ENCODE measurements around the gene CXCL14. TPM values are rescaled to one million over a fixed set of nuclear protein-coding genes. Genes with fewer than 3 reads are reported as not detected.

CXCL14 gene, protein sequence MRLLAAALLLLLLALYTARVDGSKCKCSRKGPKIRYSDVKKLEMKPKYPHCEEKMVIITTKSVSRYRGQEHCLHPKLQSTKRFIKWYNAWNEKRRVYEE
- not detected in 2 replicates for total RNA-seq

DNA sequence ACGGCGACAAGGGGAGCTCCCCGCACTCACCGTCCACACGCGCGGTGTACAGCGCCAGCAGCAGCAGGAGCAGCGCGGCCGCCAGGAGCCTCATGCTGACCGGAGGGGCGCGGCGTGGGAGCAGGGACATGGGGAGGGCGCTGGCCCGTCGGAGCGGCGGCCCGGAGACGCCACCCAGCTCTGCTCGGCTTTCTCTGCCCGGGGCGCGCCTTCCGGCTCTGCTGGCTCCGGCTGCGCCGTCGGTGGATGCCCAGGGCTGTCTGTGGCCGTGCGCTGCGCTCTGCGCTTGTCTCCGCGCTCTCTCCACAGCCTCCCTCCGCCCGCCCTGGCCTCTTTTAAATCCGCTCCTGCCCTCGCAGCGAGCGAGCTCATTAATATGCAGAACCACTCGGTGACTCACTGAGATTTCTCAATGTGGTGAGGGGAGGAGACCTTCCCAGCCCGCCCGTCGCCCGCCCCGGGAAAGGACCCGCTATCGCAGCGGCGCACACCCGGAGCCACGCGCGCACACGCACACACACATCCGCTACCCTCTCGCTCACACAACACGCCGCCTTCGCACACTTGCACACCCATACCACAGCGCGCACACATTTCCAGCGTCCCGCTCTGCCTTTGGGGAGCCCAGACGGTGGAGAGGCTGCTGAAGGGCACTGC is at the start of gene CXCL14:
Gene CXCL14 (minus strand): TSS at position 307 of the 657 bp plus-strand sequence. CDS start 213 bp downstream, at position 94.
- no peak for DNase-seq (ENCODE audit: low read depth in 2 of 2)

DNA sequence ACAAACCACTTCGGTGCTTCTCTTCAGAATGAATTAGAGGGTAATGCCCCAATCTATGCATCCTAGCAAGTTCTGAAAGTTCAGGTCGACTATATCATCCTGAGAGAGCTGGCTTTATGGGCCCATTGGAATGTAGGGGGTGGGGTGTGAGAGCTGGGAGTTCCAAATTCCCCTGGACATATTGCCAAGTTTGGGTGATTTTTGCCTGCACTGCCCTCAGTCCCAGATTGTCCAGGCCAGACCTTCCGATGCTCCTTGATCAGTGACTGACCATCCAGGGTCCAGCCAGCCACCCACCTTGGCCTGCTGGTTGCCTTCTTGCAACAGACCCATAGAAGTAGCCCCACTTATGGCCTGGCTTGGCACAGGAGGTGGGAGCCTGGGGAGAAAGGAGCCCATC is 47.8 kb upstream of the CXCL14 start:
- DNase-seq (ENCODE audit: low read depth in 2 of 2) = no peak

DNA sequence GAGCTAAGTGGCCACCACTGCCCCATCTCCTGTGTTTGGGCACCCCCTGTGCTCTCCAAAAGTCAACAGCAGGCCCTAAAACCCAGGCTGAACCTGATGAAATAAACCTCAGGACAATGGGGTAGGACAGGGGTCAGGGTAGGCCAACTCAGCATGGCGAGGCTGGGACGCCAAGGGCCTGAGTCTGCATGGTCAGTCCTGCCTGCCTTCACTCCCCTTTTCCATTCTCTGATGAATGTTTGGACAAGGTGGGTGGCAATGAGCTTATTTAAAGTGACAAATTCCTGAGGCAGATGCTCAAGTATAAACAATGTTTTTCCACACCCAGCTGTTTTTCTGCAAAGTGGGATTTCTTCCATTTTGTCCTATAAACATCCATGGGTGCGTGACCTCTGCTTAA is 47.2 kb upstream of the CXCL14 start:
- no peak for DNase-seq (ENCODE audit: low read depth in 2 of 2)

DNA sequence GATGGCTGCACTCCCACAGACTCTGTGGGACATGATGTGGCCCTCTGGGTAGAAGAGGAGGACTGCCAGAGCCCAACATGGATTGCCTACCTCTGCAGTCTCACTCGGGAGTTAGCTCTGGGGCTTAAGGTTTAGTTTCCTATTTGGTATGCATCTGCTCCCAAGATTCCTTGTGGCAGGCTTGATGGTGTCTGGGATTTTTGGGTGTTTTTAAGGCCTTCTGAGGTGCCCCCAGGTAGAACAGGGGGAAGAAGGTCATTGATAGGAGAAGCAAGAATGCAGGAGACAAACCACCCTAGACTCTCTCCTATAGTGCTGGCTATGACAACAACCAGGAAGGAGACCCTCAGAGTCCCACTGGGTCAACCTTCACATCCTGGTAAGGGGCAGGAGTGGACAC is 46.7 kb upstream of the CXCL14 start:
- no peak for DNase-seq (ENCODE audit: low read depth in 2 of 2)

DNA sequence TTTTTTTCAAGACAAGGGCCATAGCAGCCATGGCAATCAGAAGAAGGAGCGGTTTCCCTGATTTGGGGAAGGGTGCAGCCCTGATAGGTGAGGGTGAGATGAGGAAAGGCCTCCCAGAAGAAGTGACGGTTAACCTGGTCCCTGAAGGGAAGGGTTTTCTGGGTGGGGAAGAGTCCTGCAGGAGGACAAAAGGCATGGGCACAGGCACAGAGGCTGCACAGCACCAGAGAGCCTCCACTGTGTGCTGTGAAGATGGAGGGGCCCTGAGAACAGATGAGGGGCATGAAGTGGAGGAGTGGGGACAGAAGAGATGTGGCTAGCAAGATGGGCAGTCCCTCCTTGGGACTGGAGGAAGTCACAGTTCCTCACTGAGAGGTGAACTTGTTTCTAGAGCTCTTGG is 46.3 kb upstream of the CXCL14 start:
- no peak for DNase-seq (ENCODE audit: low read depth in 2 of 2)

DNA sequence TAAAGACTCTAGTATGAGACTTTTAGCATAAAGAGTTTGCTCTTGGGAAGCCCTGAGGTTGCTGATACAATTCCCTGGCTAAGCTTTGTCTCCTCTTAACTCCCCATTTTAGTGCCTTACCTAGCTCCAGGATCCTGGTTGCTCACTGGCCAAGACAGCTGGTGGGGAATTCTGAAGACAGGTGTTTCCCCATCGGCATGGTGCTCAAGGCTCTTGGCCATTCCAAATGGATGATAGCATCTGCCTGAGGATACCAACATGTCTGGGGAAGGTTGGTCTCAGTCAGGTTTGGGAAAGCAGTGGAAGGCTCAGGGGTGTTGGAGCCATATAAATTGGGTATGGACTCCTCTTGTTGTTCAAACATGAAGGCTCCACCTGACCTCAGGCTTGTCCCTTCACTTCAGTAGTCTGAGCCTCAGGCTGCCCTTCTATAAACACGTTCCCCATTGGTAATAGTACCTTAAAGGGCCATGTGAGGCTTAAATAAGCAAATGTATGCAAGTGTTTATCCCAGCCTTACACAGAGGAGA is 44.5 kb upstream of the CXCL14 start:
- DNase-seq (ENCODE audit: low read depth in 2 of 2) = no peak

DNA sequence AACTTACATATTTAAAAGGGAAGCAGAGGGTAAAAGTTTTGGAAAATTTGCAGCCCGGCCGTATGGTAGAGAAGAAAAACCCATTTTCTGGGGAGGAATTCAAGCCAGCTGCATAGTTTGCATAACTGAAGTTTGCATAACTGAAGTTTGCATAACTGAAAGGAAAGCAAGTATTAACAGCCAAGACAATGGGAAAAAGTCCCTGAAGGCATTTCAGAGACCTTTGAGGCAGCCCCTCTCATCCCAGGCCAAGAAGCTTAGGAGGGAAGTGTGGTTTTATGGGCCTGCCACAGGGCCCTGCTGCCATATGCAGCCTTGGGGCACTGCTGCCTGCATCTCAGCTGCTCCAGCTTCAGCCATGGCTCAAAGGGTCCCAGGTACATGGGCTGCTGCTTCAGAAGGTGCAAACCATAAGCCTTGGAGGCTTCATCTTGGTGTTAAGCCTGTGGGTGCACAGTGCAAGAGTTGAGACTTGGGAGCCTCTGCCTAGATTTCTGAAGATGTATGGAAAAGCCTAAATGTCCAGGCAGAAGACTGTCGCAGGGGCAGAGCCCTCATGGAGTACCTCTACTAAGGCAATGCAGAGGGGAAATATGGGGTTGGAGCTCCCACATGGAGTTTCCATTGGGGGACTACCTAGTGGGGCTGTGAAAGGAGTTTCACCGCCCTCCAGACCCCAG is 36.9 kb upstream of the CXCL14 start:
- DNase-seq (ENCODE audit: low read depth in 2 of 2) = no peak

DNA sequence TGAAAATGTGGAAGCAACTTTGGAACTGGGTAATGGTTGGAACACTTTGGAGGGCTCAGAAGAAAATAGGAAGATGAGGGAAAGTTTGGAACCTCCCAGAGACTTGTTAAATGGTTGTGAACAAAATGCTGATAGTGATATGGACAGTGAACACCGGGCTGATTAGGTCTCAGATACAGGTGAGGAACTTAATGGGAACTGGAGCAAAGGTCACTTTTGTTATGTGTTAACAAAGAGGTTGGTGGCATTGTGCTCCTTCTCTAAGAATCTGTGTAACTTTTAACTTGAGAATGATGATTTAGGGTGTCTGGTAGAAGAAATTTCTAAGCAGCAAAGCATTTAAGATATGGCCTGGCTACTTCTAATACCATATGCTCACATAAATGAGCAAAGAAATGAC is 36.4 kb upstream of the CXCL14 start:
- no peak for DNase-seq (ENCODE audit: low read depth in 2 of 2)

DNA sequence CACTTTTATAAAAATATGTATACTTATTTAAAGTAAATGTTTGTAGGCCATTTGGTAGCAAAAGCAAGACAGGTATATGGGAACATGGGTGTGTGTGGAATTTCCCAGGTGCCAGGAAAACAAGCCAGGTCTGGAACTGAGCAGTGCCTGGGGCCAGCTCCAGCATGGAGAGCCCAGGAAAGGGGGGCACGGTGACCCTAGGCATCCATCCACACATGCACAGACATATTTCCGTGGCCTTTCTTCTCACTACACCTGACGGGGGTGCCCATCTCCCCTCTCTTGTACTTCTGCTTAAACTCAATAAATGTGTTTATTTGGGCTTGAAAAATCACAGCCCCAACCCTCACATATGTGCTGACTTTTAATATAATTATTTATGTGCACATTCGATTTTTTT is 31.2 kb upstream of the CXCL14 start:
- DNase-seq (ENCODE audit: low read depth in 2 of 2) = no peak

DNA sequence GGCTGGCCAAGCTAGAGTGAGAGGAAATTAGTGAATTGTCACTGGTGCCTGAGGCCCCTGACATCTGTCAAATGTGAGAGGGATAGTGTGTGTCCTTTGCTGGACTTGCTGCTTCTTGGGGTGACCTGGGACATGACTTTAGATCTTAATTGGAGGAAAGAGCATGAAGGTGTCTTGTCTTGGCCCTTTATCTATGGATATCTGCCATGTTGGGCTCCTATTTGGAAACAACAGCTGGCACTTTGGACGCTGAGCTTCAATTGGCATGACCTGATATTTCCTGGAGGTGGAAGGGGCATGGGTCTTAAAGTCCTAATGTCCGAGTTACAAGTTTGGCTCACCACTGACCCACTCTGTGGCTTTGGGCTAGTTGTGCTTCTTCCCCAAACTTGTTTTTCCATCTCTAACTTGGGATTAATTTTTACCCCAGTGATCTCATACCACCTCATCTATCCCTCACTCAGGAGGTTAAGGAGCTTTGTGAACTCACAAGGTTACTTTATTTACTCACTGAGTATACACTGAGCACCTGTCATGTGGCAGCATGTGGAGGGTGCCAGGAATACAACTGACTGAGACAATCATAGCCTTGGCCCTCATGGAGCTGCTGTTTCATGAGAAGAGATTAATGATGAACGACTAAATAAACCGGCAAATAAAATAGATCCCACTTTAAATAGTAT is 30.1 kb upstream of the CXCL14 start:
- DNase-seq (ENCODE audit: low read depth in 2 of 2) = no peak

DNA sequence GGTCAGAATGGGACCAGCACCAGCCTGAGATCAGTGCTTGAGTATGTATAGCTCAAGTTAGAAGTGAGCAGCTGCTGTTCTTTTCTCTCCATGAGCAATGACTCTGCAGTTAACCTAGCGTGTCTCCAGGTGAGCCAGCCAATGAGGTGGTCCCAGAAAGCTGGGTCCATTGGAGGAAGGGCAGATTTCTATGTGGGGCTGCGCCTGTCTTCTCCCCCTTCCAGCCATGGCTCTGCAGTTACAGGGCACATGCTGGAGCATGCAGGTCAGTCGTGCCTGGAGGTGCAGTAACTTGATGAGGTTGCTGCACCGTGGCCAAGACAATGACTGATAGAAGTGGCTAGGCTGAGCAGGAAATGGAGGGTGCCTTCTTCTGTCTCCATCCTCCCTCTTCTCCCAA is 29.6 kb upstream of the CXCL14 start:
- no peak for DNase-seq (ENCODE audit: low read depth in 2 of 2)

DNA sequence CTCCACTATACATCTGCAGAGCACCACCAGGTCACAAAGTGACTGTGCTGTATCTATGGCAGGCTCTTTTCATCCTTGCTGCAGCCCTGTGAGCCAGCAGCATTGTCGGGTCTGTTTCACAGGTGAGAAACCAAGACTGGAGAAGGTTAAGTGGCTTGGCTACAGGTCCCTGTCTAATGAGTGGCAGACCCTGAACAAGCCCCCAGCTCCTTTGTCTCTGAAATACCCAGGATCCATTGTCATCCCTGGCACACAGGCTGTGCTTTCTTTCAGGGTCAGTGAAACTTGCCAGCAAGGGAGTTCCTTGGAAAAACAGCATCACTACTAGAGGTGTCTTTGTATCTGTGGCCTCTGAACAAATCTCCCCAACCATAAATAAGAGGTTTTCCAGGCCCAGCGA is 27.6 kb upstream of the CXCL14 start:
- DNase-seq (ENCODE audit: low read depth in 2 of 2) = no peak

DNA sequence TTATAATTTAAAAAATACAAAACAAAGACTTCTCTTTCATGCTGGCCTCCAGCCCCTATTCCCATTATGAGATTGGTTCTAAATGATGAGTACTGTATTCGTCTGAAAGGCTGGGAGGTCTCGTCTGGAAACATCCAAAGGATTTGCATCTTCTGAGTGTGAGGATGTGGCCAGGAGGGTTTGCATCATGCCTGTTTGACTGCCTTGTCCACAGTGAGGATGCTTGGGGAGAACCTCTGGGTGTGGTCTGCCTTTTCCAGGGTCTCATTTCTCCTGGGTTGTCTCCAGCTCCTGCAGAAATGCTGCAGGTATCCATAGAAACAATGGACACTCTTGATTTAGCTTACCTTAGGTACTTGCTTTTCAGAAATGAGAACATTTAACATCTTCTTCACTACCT is 26.4 kb upstream of the CXCL14 start:
- no peak for DNase-seq (ENCODE audit: low read depth in 2 of 2)

DNA sequence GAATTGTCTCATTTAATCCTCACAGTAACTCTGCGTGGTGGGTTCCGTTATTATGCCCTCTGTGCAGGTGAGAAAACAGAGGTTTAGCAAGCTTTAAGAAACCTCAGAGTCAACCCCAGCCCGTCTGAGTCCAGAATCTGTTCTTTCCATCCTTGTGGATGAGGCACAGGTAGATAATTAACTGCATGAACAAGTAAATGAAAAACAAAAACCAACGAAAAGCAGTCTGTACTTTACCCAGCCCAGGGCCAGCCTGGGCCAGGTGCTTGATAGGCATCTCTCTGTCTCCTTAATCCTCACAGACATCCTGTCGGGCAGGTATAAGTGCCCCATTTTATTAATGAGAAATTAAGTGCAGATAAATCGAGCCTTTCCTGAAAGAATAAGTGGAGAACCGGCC is 25.3 kb upstream of the CXCL14 start:
- no peak for DNase-seq (ENCODE audit: low read depth in 2 of 2)

DNA sequence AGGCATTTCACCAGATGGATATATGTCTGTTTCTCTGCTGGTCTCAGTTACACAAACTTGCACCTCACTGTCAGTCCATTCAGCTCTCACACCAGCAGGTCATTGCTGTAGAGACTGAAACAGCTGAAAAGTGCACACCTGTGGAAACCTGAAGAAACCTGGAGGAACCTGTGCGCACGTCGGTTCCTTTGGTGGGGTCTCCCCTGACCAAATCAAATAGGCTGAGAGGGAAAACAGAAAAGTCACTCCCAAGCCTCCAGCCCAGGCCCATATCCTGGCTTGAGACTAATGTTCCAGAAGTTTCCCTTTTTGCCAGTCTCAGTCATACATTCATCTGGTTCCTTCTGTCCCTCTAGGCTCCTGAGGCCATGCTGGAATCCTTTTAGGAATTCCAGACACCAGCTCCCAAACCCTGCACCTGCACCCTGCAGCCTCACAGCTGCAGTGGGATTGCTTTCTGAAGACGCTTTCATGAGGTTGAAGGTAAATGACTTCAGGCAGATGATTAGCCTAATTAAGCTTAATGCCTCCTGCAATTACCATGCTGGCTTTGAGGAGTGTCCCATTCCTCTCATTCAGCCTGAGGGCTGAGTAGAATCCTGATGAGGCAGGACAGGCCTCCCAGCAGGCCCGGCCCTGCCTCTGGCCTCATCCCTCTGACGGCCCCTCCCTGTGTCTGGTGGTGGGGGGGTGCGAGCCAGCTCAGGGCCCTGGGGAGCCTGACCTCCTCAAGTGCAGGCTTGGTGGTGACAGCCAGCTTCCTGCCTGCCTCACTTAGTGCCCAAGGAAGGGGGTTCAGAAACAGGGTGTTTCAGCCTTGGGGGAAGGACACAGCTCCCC is 24.3 kb upstream of the CXCL14 start:
- DNase-seq (ENCODE audit: low read depth in 2 of 2) = no peak

DNA sequence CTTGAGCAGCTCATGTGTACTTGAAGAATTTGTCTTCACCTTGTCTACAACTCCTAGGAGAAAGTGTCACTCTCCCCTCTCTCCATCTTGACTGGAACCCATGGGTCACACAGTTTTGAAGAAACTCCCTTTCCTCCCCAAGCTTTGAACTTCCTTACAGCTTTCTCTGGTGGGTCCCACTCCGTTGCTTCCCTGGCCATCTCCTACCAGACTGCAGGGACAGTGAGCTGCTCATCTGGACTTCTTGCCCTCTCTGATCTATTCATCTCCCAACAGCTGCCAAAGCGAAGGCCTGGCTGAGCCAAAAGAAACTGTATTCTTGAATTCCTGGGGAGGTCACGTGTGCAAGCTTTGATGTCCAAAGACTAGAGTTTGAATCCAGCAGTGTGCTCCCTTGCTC is 22.7 kb upstream of the CXCL14 start:
- no peak for DNase-seq (ENCODE audit: low read depth in 2 of 2)

DNA sequence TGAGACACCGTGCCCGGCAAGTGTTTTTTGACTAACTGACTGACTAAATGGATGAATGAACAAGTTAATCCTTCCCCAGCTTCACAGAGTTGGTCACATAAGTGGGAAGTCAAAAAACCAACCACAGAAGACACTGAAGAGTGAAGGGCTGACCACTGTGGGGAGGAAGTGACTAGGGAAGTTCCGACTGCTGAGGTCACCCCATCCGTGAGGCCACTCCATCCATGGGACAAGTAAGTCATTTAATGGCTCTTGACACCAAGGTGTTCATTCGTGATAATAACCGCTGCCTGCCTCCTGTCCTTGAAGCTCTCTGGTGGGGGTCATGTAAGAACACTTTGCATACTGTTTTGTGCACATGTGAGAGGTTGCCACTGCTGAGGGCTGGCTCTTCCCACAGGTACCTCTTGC is 22.2 kb upstream of the CXCL14 start:
- no peak for DNase-seq (ENCODE audit: low read depth in 2 of 2)

DNA sequence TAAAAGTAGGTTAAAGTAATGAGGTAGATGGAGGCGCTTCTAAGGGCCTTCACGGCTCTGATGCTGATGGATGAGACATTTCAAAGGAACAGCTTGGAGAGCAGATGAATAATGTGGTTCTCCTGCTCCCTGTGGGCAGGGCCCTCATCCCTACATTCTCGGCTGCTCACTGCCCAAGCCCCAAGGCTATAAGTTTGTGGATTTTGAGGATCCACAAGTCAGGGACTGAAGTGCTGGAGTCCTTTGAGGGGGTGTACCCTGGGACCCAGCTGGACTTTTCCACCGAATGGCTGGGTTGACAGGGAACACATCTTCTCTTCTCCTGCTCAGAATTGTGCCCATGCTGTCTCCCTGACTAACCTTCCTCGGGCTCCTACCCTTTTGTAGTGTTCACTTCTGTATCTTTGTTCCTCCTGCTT is 21.4 kb upstream of the CXCL14 start:
- DNase-seq (ENCODE audit: low read depth in 2 of 2) = no peak

DNA sequence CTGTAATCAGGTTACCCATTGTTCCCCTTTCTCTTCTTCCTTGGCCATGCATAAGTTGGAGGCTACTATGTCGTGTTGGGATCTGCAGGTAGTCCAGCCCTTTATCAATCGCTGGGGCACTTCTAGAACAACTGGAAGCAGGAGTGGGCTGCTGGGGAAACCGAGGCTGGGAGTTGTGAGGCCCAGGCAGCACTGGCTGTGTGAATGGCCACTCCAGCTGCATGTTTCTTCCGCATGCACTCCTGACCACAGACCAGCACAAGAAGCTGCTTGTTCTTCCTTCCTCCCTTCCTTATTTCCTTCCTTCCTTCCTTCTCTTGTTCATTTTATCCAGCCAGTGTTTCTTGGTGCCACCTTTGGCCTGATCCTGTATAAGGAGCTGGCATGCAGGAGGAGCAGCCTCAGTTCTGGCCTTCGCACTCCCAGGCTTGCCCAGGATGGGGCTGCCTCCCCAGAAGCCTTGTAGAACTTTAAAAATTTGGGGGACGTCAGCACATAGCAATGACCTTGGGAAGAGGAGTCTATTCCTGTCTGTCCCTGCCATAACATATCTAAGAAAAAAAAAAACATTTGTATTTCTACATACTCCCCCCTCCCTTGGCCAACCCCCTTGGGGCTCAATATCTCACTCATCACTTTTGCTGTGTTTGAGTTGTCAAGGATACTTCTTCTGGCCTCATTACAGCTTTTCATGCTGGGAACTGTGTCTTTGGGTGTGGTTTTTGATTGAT is 20.8 kb upstream of the CXCL14 start:
- no peak for DNase-seq (ENCODE audit: low read depth in 2 of 2)

DNA sequence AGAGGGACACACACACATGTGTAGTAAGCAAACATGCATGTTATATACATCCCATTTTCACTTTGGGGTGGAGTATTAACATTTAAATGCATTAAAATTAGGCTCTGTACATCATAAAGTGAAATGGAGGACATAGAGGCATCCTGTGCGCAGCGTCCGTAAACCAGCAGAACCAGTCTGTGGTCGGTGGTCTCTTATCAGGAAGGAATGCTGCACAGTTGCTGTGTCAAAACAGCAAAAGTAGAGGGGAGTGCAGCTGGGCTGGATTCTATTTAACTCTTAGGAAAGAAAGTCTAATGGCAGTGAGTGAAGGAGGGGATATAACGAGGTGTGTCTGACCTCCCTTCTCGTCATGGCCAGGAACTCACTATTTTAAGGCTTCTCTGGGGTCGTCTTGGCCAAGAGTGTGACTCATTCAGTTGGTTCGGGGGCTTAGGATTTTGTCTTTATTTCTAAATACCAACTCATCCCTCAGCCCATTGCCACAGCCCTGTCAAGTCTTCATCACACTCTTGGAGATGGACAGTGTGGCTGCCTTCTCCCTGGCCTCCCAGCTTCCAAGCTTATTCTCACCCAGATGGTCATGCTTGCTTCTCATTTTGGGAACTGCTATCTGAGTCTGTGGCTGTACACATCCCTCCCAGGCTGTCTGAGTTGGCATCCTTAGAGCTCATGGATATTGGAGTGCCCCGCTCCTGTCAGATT is 20.1 kb upstream of the CXCL14 start:
- no peak for DNase-seq (ENCODE audit: low read depth in 2 of 2)

Data from lung microvascular endothelial cell (primary cell).